Suprapubic skin (tissue), 4 donors: Measurements from ENCODE around the gene EID3. TPM values are rescaled to one million over a fixed set of nuclear protein-coding genes. Genes with fewer than 3 reads are reported as not detected.
"Not testable (repeated sequence)": the region's sequence is repeated elsewhere in the genome, so short reads cannot be mapped to it uniquely, and the experiment has no call there.

Source experiments
- DNase-seq, 2 donors: peaks; one replicate each; pipeline ENCODE4 v3.0.0-alpha.2; 2019; ENCODE audit warnings: low spot score in 2 of 2
- H3K27ac ChIP-seq: fragments of 200-600 bp; sonication (generic); one replicate; pipeline ENCODE4 v1.5.1; 2019
- H3K27me3 ChIP-seq: fragments of 200-600 bp; sonication (generic); one replicate; pipeline ENCODE4 v1.5.1; 2019
- H3K36me3 ChIP-seq: fragments of 200-600 bp; sonication (generic); one replicate; pipeline ENCODE4 v1.5.1; 2019
- H3K4me1 ChIP-seq: fragments of 200-600 bp; sonication (generic); one replicate; pipeline ENCODE4 v1.5.1; 2019
- H3K4me3 ChIP-seq: fragments of 200-600 bp; sonication (generic); one replicate; pipeline ENCODE4 v1.5.1; 2019; ENCODE audit warnings: mild to moderate bottlenecking
- H3K9me3 ChIP-seq: fragments of 200-600 bp; sonication (generic); one replicate; pipeline ENCODE4 v1.5.1; 2019
- EP300 ChIP-seq: sonication (generic); formaldehyde crosslinking; IDR thresholded peaks from one replicate; pipeline ENCODE4 v1.6.1; 2017; ENCODE audit warnings: antibody characterized with exemption
- POLR2A ChIP-seq, 2 donors: fragments of 450-650 bp; IDR thresholded peaks; one replicate each; pipeline ENCODE4 v1.6.1; 2017; ENCODE audit warnings: antibody characterized with exemption in 2 of 2, mild to moderate bottlenecking in 2 of 2, moderate library complexity in 2 of 2
- POLR2AphosphoS5 ChIP-seq, 3 donors: sonication (generic); formaldehyde crosslinking; IDR thresholded peaks; one replicate each; pipeline ENCODE4 v1.6.1; 2017; ENCODE audit warnings: antibody characterized with exemption in 3 of 3
- WGBS: methylation state at CpG from one replicate; pipeline ENCODE4 v1.1.5; 2018; 5-methylcytosine and 5-hydroxymethylcytosine counted together
- total RNA-seq, 4 donors: library from RNA; depleted of rRNA; stranded (reverse); fragments of >200 nt; gene quantifications; one replicate each; pipeline ENCODE4 v1.1.0, GENCODE V29; 2016
- TF ChIP-seq, protein P1 (sequence below), 2 donors: fragments of 200-600 bp in 1 of 2; fragments of 450-650 bp in 1 of 2; sonication (generic) in 1 of 2; IDR thresholded peaks; one replicate each; pipeline ENCODE4 v1.5.1; 2016 to 2019; ENCODE audit warnings: antibody characterized with exemption in 2 of 2, mild to moderate bottlenecking in 1 of 2, moderate library complexity in 1 of 2

Gene EID3
- 1 to 10 TPM; 2.9 to 5.4 (median 4.0) TPM for total RNA-seq

DNA sequence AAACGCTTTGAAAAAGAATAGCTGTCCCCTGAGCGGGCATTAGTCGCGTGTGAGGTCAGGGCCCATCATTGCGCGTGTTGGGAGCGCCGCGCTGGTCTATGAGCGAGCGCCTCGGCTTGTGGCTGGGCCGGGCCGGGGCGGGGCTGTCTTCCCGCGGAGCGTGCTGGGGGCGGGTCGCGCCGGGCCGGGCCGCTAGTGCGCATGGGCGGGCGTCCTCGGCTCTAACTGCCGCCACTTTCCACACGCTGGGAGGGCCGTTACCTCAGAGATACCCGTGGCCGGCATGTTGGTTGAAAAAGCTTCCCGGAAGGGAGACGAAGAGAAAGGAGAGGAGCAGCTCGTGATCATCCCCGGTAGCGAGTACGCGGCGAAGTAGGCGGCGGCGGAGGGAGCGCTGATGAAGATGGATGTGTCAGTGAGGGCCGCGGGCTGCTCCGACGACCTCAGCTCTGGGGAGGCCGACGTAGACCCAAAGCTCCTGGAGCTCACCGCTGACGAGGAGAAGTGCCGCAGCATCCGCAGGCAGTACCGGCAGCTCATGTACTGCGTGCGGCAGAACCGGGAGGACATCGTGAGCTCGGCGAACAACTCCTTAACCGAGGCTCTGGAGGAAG lies at the start of gene EID3:
Gene EID3, plus strand, starts transcription at position 202 of the 614 bp plus-strand sequence. Its CDS starts 196 bp downstream, at position 398.
- Histone ChIP-seq H3K4me1 (peaks cover 42% of the 10 kb centered on the region), H3K9me3 (no peaks in the 10 kb centered on the region), H3K4me3 (peak within 1 kb of the TSS; percentile 59), H3K27ac (peak within 1 kb of the TSS; percentile 68), H3K36me3 (peaks cover 4% of the 10 kb centered on the region), H3K27me3 (no peaks in the 10 kb centered on the region)
- TF ChIP-seq POLR2A (IDR thresholded peaks at IDR 0.05) (peak in 1 of 2 donors; percentile 48), POLR2AphosphoS5 (IDR thresholded peaks at IDR 0.05) (no peak)
- TF ChIP-seq, protein P1, sequence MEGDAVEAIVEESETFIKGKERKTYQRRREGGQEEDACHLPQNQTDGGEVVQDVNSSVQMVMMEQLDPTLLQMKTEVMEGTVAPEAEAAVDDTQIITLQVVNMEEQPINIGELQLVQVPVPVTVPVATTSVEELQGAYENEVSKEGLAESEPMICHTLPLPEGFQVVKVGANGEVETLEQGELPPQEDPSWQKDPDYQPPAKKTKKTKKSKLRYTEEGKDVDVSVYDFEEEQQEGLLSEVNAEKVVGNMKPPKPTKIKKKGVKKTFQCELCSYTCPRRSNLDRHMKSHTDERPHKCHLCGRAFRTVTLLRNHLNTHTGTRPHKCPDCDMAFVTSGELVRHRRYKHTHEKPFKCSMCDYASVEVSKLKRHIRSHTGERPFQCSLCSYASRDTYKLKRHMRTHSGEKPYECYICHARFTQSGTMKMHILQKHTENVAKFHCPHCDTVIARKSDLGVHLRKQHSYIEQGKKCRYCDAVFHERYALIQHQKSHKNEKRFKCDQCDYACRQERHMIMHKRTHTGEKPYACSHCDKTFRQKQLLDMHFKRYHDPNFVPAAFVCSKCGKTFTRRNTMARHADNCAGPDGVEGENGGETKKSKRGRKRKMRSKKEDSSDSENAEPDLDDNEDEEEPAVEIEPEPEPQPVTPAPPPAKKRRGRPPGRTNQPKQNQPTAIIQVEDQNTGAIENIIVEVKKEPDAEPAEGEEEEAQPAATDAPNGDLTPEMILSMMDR (IDR thresholded peaks at IDR 0.05): no peak
- DNase-seq: peak; percentile 92 to 95
- 3% methylated on average over 16 of the region's 63 CpGs for WGBS

DNA sequence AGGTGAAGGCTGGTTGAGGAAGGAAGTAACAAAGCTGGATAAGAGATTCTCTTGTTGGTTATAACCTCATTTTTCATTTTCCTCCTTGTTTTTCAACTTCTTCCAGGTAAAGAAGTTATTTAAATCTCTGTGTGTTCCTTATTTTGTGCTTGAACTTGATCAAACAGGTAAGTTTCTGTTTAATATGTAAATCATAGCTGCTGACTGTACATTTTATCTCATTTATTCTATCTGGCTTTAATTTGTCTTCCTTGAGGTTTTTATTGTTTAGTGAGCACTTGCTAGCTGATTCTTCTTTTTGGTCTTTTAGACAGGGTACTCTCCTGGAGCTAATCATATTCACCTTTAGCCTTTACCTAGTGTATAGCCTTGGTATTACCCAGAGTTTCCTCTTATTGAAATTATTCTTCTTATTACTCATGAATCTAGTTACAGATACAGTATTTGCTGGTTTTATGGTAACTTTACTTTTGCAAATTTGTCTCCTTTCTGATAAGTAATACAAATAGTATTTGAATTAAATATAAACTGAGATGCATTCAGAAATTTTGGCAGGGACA lies 45.5 kb upstream of the EID3 start:
- H3K4me1 ChIP-seq: peaks cover 4% of the 10 kb centered on the region
- H3K36me3 ChIP-seq: no peaks in the 10 kb centered on the region
- no peaks in the 10 kb centered on the region for H3K9me3 ChIP-seq
- no peak overlapping the region for H3K4me3 ChIP-seq
- TF ChIP-seq POLR2AphosphoS5 (IDR thresholded peaks at IDR 0.05) (no peak), POLR2A (IDR thresholded peaks at IDR 0.05) (no peak), EP300 (no peak)
- TF ChIP-seq, protein P1 (IDR thresholded peaks at IDR 0.05): no peak
- no peaks in the 10 kb centered on the region for H3K27me3 ChIP-seq
- DNase-seq: no peak
- no peak overlapping the region for H3K27ac ChIP-seq

DNA sequence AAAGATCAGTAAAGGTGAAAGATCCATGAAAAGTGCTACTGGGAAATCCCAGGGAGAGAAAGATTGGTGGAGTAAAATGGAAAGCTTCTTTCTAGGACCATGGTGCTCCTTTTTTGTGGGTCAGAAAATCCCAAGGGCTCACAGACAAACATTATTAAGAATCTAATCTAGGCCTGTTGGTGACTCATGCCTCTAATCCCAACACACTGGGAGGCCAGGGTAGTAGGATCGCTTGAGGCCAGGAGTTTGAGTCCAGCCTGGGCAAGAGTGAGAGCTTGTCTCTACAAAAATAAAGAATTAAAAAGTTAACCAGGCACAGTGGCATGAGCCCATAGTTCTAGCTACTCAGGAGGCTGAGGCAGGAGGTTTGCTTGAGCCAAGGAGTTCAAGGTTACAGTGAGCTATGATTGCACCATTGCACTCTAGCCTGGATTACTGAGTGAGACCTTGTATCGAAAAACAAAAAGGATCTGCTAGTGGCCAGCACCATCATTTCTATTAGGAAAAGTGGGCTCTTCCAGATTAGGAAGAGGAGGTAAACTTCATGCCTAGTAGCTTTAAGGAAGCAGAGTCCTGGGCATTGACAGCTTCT lies 45.0 kb upstream of the EID3 start:
- no peak for TF ChIP-seq POLR2A (IDR thresholded peaks at IDR 0.05)
- Histone ChIP-seq H3K4me3 (no peak overlapping the region), H3K27me3 (no peaks in the 10 kb centered on the region), H3K36me3 (no peaks in the 10 kb centered on the region), H3K27ac (no peak overlapping the region), H3K9me3 (no peaks in the 10 kb centered on the region), H3K4me1 (peaks cover 10% of the 10 kb centered on the region)
- WGBS: 84% methylated on average over 2 of the region's 2 CpGs
- no peak for DNase-seq

DNA sequence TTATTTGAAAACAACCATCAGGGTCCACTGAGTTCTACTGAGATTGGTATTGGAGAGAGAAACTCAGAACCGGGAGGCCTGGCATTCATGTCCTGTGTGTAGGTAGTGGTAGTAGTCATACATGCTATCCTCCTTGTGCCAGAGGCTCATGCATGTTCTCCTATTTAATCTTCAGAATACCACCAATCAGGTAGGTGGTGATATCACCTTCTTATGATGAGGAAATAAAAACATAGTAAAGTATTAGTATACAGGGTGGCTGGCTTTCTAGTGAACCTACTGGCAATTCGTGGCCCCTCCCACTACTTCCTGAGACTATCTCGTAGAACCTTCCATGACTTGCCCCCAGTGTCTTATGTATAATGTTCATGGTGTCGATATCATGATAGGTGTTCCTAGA lies 40.5 kb upstream of the EID3 start:
- Histone ChIP-seq H3K27ac (peak overlapping the region; percentile 77), H3K4me3 (no peak overlapping the region), H3K9me3 (no peaks in the 10 kb centered on the region), H3K4me1 (peaks cover 12% of the 10 kb centered on the region), H3K36me3 (no peaks in the 10 kb centered on the region), H3K27me3 (no peaks in the 10 kb centered on the region)
- DNase-seq: no peak
- TF ChIP-seq EP300: no peak
- no peak for TF ChIP-seq POLR2AphosphoS5 (IDR thresholded peaks at IDR 0.05)
- TF ChIP-seq, protein P1 (IDR thresholded peaks at IDR 0.05): no peak
- no peak for TF ChIP-seq POLR2A (IDR thresholded peaks at IDR 0.05)
- 63% methylated on average over 4 of the region's 4 CpGs for WGBS

DNA sequence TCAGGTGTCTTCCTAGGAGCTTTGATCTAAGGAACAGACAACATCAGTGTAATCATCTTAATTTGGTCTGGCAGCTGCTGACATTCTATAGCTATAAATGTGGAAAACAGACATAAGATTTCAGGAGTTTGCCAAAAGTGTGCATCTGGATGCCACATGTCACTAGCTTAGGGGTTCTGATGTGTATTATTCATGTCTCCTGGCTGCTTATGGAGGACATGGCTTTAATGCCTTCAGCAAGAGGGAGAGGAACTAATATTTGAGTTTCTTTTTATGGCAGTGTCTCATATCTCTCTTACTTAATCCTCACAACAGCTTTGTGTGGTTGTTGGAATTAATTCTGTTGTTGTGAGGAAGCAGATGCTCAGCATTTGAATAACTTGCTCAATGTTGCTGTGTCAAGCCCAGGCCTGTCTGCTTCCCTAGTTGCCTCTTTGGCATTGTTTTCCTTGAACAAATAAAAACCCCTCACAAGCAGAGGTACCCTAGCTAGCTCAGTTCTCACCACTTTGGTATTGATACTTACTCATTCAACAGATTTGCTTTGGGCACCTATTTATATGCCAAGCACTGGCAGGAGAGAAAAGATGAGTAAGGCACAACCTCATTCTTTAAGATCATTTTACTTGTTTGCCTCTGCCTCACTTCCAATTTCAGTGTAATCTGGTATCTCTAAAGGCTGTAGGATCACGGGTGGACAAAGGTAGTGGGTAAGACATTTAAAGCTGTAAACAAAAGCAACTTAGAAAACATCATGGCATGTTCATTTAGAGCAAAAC lies 39.8 kb upstream of the EID3 start:
- TF ChIP-seq EP300: no peak
- no peak for TF ChIP-seq POLR2A (IDR thresholded peaks at IDR 0.05)
- TF ChIP-seq, protein P1 (IDR thresholded peaks at IDR 0.05): no peak
- H3K4me1 ChIP-seq: peaks cover 12% of the 10 kb centered on the region
- 50% methylated on average over 1 of the region's 1 CpG for WGBS
- DNase-seq: no peak
- no peaks in the 10 kb centered on the region for H3K36me3 ChIP-seq
- no peaks in the 10 kb centered on the region for H3K27me3 ChIP-seq
- peak overlapping the region; percentile 77 for H3K27ac ChIP-seq
- H3K4me3 ChIP-seq: no peak overlapping the region
- no peaks in the 10 kb centered on the region for H3K9me3 ChIP-seq

DNA sequence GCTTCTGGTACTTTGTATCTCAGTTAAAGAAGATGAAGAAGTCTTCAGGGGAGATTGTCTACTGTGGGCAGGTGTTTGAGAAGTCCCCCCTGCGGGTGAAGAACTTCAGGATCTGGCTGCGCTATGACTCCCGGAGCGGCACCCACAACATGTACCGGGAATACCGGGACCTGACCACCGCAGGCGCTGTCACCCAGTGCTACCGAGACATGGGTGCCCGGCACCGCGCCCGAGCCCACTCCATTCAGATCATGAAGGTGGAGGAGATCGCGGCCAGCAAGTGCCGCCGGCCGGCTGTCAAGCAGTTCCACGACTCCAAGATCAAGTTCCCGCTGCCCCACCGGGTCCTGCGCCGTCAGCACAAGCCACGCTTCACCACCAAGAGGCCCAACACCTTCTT lies 38.1 kb upstream of the EID3 start:
- peaks cover 12% of the 10 kb centered on the region for H3K4me1 ChIP-seq
- 95% methylated on average over 10 of the region's 24 CpGs for WGBS
- H3K4me3 ChIP-seq, H3K36me3 ChIP-seq, H3K27me3 ChIP-seq, DNase-seq, H3K9me3 ChIP-seq, H3K27ac ChIP-seq: not testable (repeated sequence)
